WTC11 (cell line): ENCODE results near the gene SGMS1. TPM values are rescaled to one million over a fixed set of nuclear protein-coding genes. Genes with fewer than 3 reads are reported as not detected.
A peak's percentile ranks its signal among the peaks of the same experiment; 100 is the strongest.

Experiments used
- ATAC-seq: fragments of 200-7000 bp; cut with Tn5 transposase; 2 replicates; pipeline ENCODE4 v1.10.0; 2021; ENCODE audit warnings: mild to moderate bottlenecking, moderate library complexity
- CTCF ChIA-PET: fragments of 300-600 bp; sonication (Branson Sonifier 250); formaldehyde crosslinking; loops from one replicate; lab custom pipeline; 2021; ENCODE audit warnings: antibody characterized with exemption; lab: Charles Lee
- POLR2A ChIA-PET: fragments of 350-600 bp; sonication (Branson Sonifier 250); formaldehyde crosslinking; loops from one replicate; lab custom pipeline; 2021; ENCODE audit warnings: antibody characterized with exemption; lab: Charles Lee
- DNase-seq: peaks from one replicate; pipeline ENCODE4 v3.0.0; 2021; ENCODE audit warnings: low spot score
- H3K27ac Mint-ChIP-seq: 2 replicates; pipeline ENCODE4 v1.8.0; 2021; ENCODE audit warnings: mixed read lengths
- H3K27me3 Mint-ChIP-seq: 2 replicates; pipeline ENCODE4 v1.8.0; 2021; ENCODE audit warnings: low read depth, mild to moderate bottlenecking, moderate library complexity, mixed read lengths
- H3K36me3 Mint-ChIP-seq: 2 replicates; pipeline ENCODE4 v1.8.0; 2021; ENCODE audit warnings: mixed read lengths
- H3K4me1 Mint-ChIP-seq: 2 replicates; pipeline ENCODE4 v1.8.0; 2022; ENCODE audit warnings: mixed read lengths
- H3K4me3 Mint-ChIP-seq: 2 replicates; pipeline ENCODE4 v1.8.0; 2021; ENCODE audit warnings: mild to moderate bottlenecking, moderate library complexity, mixed read lengths
- H3K9me3 Mint-ChIP-seq: 2 replicates; pipeline ENCODE4 v1.8.0; 2021; ENCODE audit warnings: mixed read lengths
- CBFB ChIP-seq: sonication (generic); formaldehyde crosslinking; IDR thresholded peaks from 2 replicates; pipeline ENCODE4 v1.8.1; 2022; ENCODE audit warnings: mild to moderate bottlenecking, low read depth, missing genetic modification reagents
- CREB1 ChIP-seq: sonication (generic); formaldehyde crosslinking; IDR thresholded peaks from 2 replicates; pipeline ENCODE4 v1.8.0; 2023; ENCODE audit warnings: mild to moderate bottlenecking, missing genetic modification reagents
- CREM ChIP-seq: sonication (generic); formaldehyde crosslinking; IDR thresholded peaks from 2 replicates; pipeline ENCODE4 v1.8.1; 2022; ENCODE audit warnings: mild to moderate bottlenecking, missing genetic modification reagents, moderate library complexity
- EMX1 ChIP-seq: fragments of 250-450 bp; sonication (Bioruptor Pico); IDR thresholded peaks from 2 replicates; pipeline ENCODE4 v1.8.0; 2021; ENCODE audit warnings: mild to moderate bottlenecking
- FOXJ3 ChIP-seq: sonication (generic); formaldehyde crosslinking; IDR thresholded peaks from 2 replicates; pipeline ENCODE4 v1.9.0; 2021; ENCODE audit warnings: missing genetic modification reagents, mild to moderate bottlenecking, borderline replicate concordance
- FOXK1 ChIP-seq: sonication (generic); formaldehyde crosslinking; IDR thresholded peaks from 2 replicates; pipeline ENCODE4 v1.8.0; 2022; ENCODE audit warnings: mild to moderate bottlenecking, moderate library complexity, missing genetic modification reagents
- GABPB1 ChIP-seq: sonication (generic); formaldehyde crosslinking; IDR thresholded peaks from 2 replicates; pipeline ENCODE4 v1.8.1; 2023; ENCODE audit warnings: mild to moderate bottlenecking, missing genetic modification reagents
- JAZF1 ChIP-seq: fragments of 250-450 bp; sonication (Bioruptor Pico); IDR thresholded peaks from 2 replicates; pipeline ENCODE4 v1.9.0; 2021; ENCODE audit warnings: moderate library complexity, mild to moderate bottlenecking, inconsistent platforms
- KAT7 ChIP-seq: sonication (generic); formaldehyde crosslinking; IDR thresholded peaks from 2 replicates; pipeline ENCODE4 v1.8.1; 2023; ENCODE audit warnings: missing genetic modification reagents, mild to moderate bottlenecking, borderline replicate concordance
- NFATC4 ChIP-seq: fragments of 250-450 bp; sonication (Bioruptor Pico); IDR thresholded peaks from 2 replicates; pipeline ENCODE4 v1.9.0; 2021; ENCODE audit warnings: mild to moderate bottlenecking
- NFE2L1 ChIP-seq: sonication (generic); formaldehyde crosslinking; IDR thresholded peaks from 2 replicates; pipeline ENCODE4 v1.8.1; 2023; ENCODE audit warnings: missing genetic modification reagents
- PRDM15 ChIP-seq: sonication (generic); formaldehyde crosslinking; IDR thresholded peaks from 2 replicates; pipeline ENCODE4 v1.8.0; 2022; ENCODE audit warnings: missing genetic modification reagents
- SP1 ChIP-seq: sonication (generic); formaldehyde crosslinking; conservative IDR thresholded peaks from 2 replicates; pipeline ENCODE4 v1.8.1; 2022; ENCODE audit warnings: missing genetic modification reagents
- ZBTB21 ChIP-seq: sonication (generic); formaldehyde crosslinking; IDR thresholded peaks from 2 replicates; pipeline ENCODE4 v1.8.1; 2023; ENCODE audit warnings: mild to moderate bottlenecking, missing genetic modification reagents, borderline replicate concordance
- ZNF138 ChIP-seq: sonication (generic); formaldehyde crosslinking; conservative IDR thresholded peaks from 2 replicates; pipeline ENCODE4 v1.8.1; 2022; ENCODE audit warnings: mild to moderate bottlenecking, moderate library complexity, missing genetic modification reagents
- ZNF232 ChIP-seq: sonication (generic); formaldehyde crosslinking; IDR thresholded peaks from 2 replicates; pipeline ENCODE4 v1.8.0; 2022; ENCODE audit warnings: mild to moderate bottlenecking, missing genetic modification reagents
- ZNF671 ChIP-seq: fragments of 250-450 bp; sonication (Bioruptor Pico); IDR thresholded peaks from 2 replicates; pipeline ENCODE4 v1.8.0; 2021; ENCODE audit warnings: mild to moderate bottlenecking
- total RNA-seq: library from RNA; stranded (reverse); gene quantifications from 3 replicates; pipeline ENCODE4 v1.2.3, GENCODE V29; 2021
- TF ChIP-seq, protein P1 (sequence below): fragments of 250-450 bp; sonication (Bioruptor Pico); IDR thresholded peaks from 2 replicates; pipeline ENCODE4 v1.9.0; 2021; ENCODE audit warnings: moderate library complexity, mild to moderate bottlenecking, inconsistent platforms, borderline replicate concordance
- TF ChIP-seq, protein P2 (sequence below): fragments of 250-450 bp; sonication (Bioruptor Pico); conservative IDR thresholded peaks from 2 replicates; pipeline ENCODE4 v1.9.0; 2021; ENCODE audit warnings: mild to moderate bottlenecking

Gene SGMS1
- total RNA-seq, 1 experiment from 2014 or later: 13.2 TPM

- DNase-seq (no peak), ATAC-seq (no peak)
- no peaks in the 10 kb centered on the region for H3K36me3 Mint-ChIP-seq
- POLR2A ChIA-PET: no interaction called here
- CTCF ChIA-PET: no interaction called here
- TF ChIP-seq PRDM15 (CRISPR knock-in tag) (no peak), ZNF138 (CRISPR knock-in tag) (no peak), NFATC4 (CRISPR knock-in tag) (no peak), GABPB1 (no peak), CREB1 (CRISPR knock-in tag) (no peak), SP1 (CRISPR knock-in tag) (no peak), ZNF232 (no peak), FOXJ3 (CRISPR knock-in tag) (no peak), EMX1 (CRISPR knock-in tag) (no peak), FOXK1 (CRISPR knock-in tag) (no peak)
- H3K27me3 Mint-ChIP-seq: no peaks in the 10 kb centered on the region
- no peaks in the 10 kb centered on the region for H3K9me3 Mint-ChIP-seq
- H3K4me1 Mint-ChIP-seq: peaks cover 26% of the 10 kb centered on the region
- H3K4me3 Mint-ChIP-seq: no peak overlapping the region
- peak overlapping the region; percentile 13; the same call in 1 of the 2 replicates for H3K27ac Mint-ChIP-seq
Observed at GRCh38 chr10:50595785-50596184, 28.0 kb downstream of the SGMS1 start.

DNA sequence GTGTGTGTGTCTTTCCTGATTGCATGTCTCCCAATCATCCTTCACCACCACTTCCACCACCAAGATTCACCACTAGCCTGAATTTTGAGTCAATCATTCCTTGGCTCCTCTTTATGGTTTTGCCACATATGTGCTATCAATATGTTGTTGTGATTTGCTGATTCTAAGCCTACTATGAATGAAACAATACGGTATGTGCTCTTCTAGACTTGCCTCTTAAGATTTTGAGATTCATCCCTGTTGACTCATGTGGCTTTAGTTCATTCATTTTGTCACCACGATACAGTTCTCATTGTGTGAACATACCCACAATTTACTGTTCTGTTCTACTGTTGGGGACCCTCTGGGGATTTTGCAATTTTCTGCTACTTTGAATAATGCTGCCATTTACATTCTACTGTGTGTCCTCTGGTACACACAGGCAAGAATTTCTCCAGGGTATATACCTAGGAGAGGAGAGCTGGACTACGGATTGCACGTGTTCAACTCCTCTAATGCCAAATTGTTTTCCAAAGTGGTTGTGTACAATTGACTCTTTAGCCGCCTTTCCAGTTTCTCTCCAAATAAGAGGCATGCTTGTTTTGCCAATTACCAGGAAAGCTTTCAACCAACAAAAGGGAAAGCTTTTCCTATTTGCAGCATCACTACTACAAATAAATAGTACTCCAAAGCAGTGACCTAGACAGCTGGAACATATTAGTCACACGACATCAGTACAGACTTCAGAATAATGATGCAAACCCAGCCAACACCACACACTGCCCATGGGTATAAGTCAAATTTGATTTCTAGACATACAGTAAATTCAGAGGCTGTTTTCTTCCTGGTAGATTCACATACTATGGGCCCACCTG is 30.0 kb downstream of the SGMS1 start:
- no peaks in the 10 kb centered on the region for H3K27me3 Mint-ChIP-seq
- POLR2A ChIA-PET: interaction anchor here (0.5 kb wide), 1 partner anchor 56 kb away, joined by 5 read pairs; no protein-coding TSS in a partner anchor
- no peak overlapping the region for H3K27ac Mint-ChIP-seq
- no peak overlapping the region for H3K4me3 Mint-ChIP-seq
- no peak for TF ChIP-seq JAZF1 (CRISPR knock-in tag)
- TF ChIP-seq, all 79 proteins: peak for 0
- peaks cover 23% of the 10 kb centered on the region for H3K4me1 Mint-ChIP-seq
- no peak for ATAC-seq
- H3K9me3 Mint-ChIP-seq: no peaks in the 10 kb centered on the region
- peaks cover 3% of the 10 kb centered on the region; the same call in 1 of the 2 replicates for H3K36me3 Mint-ChIP-seq
- no peak for DNase-seq
- CTCF ChIA-PET: no interaction called here

DNA sequence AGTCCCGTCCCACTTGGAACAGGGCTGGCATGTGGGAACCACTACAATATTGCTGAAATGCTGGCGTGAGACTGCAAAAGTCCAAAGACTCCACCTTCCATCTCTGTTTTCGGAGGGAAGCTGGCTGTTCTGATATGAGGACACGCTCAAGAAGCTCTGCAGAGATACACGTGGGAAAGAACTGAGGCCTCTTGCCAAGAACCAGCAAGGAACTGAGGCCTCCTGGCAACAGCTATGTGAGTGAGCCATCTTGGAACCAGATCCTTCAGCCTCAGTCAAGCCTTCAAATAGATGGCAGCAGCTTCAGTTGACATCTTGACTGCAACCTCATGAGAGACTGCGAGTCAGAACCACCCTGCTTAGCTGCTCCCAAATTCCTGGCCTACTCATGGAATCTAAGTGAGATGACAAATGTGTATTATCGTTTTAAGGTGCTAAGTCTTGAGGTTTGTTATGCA is 30.8 kb downstream of the SGMS1 start:
- no peaks in the 10 kb centered on the region for H3K27me3 Mint-ChIP-seq
- DNase-seq: no peak
- H3K4me3 Mint-ChIP-seq: no peak overlapping the region
- CTCF ChIA-PET: no interaction called here
- H3K27ac Mint-ChIP-seq: no peak overlapping the region
- TF ChIP-seq, protein P1, sequence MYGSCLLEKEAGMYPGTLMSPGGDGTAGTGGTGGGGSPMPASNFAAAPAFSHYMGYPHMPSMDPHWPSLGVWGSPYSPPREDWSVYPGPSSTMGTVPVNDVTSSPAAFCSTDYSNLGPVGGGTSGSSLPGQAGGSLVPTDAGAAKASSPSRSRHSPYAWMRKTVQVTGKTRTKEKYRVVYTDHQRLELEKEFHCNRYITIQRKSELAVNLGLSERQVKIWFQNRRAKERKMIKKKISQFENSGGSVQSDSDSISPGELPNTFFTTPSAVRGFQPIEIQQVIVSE (CRISPR knock-in tag): no peak
- TF ChIP-seq ZBTB21 (CRISPR knock-in tag) (no peak), ZNF671 (CRISPR knock-in tag) (no peak), CREM (CRISPR knock-in tag) (no peak)
- peaks cover 17% of the 10 kb centered on the region for H3K4me1 Mint-ChIP-seq
- H3K9me3 Mint-ChIP-seq: no peaks in the 10 kb centered on the region
- POLR2A ChIA-PET: no interaction called here
- ATAC-seq: no peak
- peaks cover 6% of the 10 kb centered on the region; the same call in 1 of the 2 replicates for H3K36me3 Mint-ChIP-seq

- peaks cover 5% of the 10 kb centered on the region for H3K4me1 Mint-ChIP-seq
- POLR2A ChIA-PET: no interaction called here
- H3K27ac Mint-ChIP-seq: peak overlapping the region; percentile 76; the same call in 1 of the 2 replicates
- H3K36me3 Mint-ChIP-seq: peaks cover 6% of the 10 kb centered on the region; the same call in 1 of the 2 replicates
- CTCF ChIA-PET: no interaction called here
- ATAC-seq (no peak), DNase-seq (no peak)
- no peaks in the 10 kb centered on the region for H3K27me3 Mint-ChIP-seq
- no peak overlapping the region for H3K4me3 Mint-ChIP-seq
- no peaks in the 10 kb centered on the region for H3K9me3 Mint-ChIP-seq
- TF ChIP-seq NFE2L1 (CRISPR knock-in tag): no peak
- TF ChIP-seq CBFB: no peak
- TF ChIP-seq KAT7: no peak
- TF ChIP-seq, protein P2, sequence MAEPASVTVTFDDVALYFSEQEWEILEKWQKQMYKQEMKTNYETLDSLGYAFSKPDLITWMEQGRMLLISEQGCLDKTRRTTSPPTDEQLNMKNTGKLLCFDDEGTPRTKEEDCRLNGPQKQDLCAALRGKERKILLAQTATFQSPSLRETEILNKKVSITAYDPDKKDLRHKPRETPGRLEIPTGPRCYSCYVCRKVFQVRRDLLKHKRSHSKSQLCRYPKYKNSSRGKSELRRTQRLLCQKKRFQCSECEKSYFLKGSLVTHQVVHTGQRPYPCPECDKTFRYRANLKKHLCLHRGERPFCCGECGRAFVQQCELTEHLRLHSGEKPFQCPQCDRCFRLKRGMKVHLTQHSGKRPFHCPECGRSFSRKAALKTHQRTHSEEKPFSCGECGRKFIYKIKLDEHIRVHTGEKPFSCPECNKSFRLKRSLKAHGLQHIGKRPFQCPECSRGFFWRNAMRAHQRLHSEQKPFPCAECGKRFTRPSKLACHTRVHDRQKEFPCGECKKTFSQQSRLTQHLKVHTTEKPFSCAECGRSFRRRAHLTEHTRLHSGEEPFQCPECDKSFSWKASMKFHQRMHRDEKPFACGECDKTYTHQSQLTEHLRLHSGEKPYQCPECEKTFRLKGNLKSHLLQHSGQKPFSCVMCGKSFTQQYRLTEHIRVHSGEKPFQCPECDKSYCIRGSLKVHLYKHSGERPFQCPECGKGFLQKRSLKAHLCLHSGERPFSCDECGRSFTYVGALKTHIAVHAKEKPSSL (CRISPR knock-in tag): no peak
- no peak for TF ChIP-seq PRDM15 (CRISPR knock-in tag)
Observed at GRCh38 chr10:50590935-50591334, 32.8 kb downstream of the SGMS1 start.
